ENCODE results near the gene NXPH3.

Gene NXPH3

DNA sequence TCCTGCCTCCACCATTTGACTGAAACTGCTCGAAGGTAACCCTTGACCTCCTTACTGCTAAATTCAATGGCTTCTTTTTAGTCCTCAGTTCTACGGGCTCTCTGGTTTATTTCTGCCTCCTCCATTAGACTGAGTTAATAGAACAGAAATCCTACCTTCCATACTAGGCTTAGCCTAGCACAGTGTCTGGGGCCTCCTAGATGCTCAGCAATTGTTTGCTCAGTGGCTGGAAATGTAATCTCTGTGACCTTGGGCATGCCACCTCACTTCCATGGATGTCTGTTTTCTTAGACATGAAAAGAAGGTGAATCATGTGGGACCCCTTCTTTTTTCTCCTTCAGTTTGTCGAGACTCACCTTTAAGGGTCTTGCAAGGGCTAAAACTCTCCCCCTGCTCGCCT lies 19.7 kb downstream of the NXPH3 start:
- no peak for DNase-seq

DNA sequence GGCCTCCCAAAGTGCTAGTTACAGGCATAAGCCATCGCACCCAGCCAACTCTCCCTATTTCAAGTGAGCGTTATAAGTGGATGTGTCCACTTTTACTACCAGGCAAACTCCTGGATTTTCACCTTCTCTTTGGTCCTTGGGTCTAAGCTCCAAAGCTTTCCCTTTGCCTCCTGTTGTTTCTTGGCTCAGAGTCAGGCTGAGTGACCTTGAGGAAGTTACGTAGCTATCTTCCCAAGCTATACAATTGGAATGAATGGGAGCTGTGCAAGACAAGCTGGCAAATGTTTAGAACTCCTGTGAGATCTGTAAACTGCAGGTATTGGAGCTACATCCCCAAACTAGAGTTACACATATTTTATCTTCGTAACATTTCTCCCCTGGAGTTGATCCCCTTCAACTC lies 20.3 kb downstream of the NXPH3 start:
- DNase-seq = no peak

GRCh38 chr17:49596613-49597244 lies 21.1 kb downstream of the NXPH3 start:
- DNase-seq = no peak

- no peak for DNase-seq
Observed at GRCh38 chr17:49597436-49597835, 21.8 kb downstream of the NXPH3 start.

GRCh38 chr17:49597928-49598655 lies 22.4 kb downstream of the NXPH3 start:
- no peak for DNase-seq

DNA sequence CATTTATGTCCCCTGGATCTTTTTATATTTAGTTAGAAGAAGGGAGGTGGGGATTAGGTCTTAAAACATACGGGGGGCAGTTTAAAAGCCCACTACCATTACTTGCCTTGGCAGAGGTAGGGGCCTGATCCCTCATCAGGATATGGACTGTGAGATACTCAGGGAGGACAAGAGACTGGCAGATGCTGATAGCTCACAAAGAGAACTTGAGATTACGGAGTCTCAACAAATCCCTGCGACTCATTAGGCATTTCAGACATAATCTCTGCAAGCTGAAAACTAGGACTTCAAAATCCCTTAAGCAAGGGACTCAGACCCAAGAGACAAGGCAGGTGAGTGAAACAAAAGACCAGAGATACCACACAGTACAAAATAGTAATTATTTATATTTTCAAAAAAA lies 23.2 kb downstream of the NXPH3 start:
- no peak for DNase-seq

GRCh38 chr17:49600949-49601348 lies 25.3 kb downstream of the NXPH3 start:
- no peak for DNase-seq

DNA sequence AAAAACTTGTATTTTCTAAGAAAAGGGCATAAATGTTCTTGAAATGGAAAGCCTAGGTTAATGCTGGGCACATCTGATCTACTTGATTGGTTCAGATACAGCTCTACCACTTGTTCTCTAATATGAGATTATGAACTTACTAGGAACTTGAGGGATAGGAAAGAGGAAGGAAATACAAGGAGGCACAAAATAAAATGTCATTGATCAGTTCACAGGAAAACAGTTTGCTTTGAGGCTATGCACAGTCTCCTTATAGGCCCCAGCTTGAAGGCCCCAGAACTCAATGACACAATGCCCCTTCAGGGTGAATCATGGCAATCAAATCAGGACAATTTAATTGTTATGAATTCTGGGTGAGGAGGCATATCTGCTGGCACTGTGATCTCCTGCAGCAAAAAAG lies 27.1 kb downstream of the NXPH3 start:
- DNase-seq = peak; percentile 8

GRCh38 chr17:49603238-49603637 lies 27.6 kb downstream of the NXPH3 start:
- DNase-seq = no peak

DNA sequence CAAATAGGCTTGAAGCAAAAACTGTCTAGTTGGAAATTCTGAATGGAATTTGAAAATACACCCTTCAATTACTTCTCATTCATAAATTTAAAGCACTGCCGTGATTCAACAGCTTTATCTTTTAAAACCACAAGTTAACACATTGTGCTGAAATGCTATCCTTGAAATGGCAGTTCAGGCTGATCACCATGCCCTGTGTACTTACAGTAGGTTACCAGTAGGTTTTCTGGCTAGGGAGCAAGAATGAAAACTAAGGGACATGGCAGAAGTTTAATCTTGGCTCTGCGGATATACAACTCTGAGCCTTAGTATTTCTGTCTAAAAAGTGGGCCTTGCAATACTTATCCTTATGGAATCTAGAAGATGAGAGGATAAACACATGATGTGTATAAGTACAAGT lies 28.0 kb downstream of the NXPH3 start:
- DNase-seq = peak; percentile 7

GRCh38 chr17:49604314-49604869 lies 28.7 kb downstream of the NXPH3 start:
- no peak for DNase-seq

- no peak for DNase-seq
Observed at GRCh38 chr17:49610883-49611584, 35.4 kb downstream of the NXPH3 start.

DNA sequence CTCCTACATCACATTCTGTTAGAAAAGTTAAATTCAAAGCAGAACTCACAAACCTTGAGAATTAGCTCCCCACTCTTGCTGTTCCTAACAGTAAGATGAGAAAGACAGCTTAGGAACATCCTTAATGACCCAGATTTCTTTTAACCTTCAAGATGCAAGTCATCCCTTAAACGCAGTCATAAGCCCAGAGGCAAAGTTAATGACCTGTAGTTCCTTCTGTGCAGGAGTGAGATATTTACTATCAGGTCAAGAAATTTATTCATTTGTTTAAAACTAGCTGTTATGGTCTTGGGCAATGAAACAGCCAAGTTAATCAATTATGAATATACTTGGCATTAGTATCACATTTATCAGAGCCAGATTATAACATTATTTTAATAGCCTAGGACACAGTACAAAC lies 37.1 kb downstream of the NXPH3 start:
- DNase-seq = no peak

DNA sequence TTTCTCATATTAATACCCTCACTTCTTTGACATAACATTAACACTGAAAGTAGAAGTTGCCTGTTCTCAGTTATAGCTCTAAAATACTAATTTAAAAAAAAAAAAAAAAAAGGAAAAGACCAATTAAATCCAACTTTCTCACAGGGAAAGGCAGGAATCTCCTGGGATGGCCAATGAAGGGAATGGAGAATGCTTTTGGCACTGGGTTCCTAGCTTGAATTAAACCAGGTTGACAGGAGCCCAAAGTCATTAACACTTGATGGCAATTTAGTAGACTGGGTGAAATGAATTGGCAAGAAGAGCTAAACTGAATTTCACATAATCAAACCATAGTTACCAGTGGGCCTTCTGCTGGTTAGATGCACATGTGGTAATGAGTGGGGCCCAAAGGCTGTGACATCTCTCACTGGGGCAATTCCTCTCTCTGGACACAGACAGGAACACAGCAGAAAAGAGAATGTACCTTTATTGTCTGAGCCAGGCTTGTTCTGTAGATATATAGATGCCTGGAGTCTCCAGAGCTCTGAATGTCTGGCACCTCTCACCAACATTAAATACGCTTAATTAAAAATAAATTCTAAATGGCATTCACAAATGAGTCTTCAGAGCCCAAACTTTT lies 37.6 kb downstream of the NXPH3 start:
- DNase-seq = no peak

DNA sequence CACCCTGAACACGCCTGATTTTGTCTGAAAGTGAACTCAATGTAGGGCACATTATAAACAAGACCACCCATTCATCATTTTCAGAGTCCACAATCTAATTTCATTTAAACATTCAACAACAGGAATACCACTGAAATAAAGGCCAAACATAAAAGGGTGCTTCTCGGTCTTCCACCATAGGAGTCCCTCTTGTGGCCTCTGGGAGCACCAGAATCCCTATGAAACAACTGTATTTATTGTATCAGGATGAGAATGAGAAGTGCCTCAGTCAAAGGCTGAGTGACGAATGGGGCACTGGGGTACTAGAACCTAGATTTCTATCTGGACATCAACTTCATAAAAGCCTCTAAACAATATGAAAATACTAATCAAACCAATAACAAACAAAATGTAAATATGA lies 40.4 kb downstream of the NXPH3 start:
- no peak for DNase-seq

DNA sequence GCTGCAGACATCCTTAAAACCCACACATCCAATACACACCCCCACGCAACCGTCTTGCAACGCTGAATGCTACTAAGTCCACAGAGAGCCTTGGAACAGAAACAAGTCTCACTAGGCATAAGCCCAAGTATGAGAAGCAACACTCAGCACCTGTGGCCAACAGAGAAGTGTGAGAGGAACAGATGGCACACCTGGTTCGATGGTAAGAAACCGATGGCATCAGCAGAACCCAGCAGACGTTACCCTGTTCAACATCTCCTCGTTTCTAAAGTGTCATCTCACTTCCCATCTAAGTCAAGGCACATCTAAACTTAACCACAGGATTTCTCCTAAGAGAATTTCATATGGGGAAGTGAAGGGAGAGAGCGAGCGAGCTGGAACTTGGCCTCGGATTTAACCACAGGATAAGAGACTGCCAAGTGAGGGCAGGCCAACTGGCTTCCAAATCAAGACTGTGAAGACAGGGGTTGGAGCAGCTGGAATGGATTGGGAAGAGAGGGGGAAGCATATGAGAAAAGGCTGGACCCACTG lies 41.0 kb downstream of the NXPH3 start:
- DNase-seq = no peak

DNA sequence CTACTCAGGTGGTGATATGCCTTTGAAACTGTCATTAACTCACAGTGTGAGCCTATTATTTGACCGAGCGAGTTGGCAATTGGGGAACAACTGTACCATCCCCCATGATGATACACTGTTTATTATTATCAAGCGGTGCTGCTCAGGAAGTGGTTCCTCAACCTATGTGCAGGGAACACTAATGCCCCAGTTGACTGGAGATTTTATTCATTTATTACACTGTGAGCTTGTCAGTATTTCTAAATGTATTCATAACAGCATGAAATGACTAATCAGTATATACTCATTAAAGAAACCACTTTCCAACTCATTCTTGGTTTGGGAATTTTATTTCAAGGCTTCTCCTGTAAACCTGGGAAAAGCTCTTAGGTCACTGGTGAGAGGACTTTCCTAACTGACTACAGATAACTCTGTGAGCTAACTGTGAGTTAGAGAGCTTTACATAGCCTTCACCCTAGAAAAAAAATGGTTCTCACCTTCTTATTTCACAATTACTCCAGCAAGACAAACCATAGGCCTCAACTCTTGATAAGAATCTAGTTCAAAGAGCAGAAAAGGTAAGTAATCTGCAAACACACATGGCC lies 42.4 kb downstream of the NXPH3 start:
- no peak for DNase-seq

- no peak for DNase-seq
Observed at GRCh38 chr17:49621420-49621819, 45.7 kb downstream of the NXPH3 start.

- no peak for DNase-seq
Observed at GRCh38 chr17:49621946-49622529, 46.4 kb downstream of the NXPH3 start.

GRCh38 chr17:49624896-49625295 lies 49.2 kb downstream of the NXPH3 start:
- no peak for DNase-seq

- no peak for DNase-seq
Observed at GRCh38 chr17:49629447-49629846, 53.8 kb downstream of the NXPH3 start.
